ENCODE data around the gene NFAT5.
"Not testable (repeated sequence)": the region's sequence is repeated elsewhere in the genome, so short reads cannot be mapped to it uniquely, and the experiment has no call there.

Gene NFAT5

DNA sequence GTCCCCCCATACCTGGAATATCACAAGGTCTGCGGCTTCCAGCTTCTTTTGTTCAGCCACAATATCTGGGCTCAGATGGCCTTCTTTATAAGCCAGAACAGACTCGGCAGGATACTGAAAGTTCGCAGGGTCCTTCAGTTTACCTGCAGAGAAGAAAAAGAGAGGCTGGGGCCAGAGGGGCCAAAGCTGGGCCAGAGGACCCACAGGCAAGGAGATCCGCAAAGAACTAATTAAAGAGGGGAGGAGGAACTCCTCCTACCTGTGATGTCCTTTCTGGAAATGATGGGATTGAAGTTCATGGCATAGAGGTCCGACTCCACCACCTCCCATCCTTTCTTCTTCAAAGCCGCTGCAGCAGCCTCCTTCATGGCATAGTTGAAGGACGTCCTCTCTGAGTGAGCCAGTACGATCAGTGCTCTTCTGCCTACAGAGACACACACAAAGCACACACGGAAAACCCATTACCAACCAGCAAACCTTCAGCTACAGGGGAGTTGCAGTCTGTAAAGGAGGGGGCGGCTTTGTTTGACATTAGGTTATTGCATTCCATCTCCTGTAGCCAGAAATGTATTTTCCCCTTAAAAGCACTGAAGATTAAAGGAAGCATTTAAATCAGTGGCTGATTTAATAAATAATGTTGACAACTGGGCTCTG lies 152.5 kb downstream of the NFAT5 start:
- in situ Hi-C loops (cut with HindIII; ENCODE audit: low pct_ligation_motif_present, low pct_unique_long_range_greater_than_20kb, low sequenced_read_pairs) = no loop called here
- no peak for DNase-seq

GRCh38 chr16:69720822-69721430 lies 155.2 kb downstream of the NFAT5 start:
- no peak for DNase-seq
- in situ Hi-C loops (cut with HindIII; ENCODE audit: low pct_ligation_motif_present, low pct_unique_long_range_greater_than_20kb, low sequenced_read_pairs) = no loop called here

DNA sequence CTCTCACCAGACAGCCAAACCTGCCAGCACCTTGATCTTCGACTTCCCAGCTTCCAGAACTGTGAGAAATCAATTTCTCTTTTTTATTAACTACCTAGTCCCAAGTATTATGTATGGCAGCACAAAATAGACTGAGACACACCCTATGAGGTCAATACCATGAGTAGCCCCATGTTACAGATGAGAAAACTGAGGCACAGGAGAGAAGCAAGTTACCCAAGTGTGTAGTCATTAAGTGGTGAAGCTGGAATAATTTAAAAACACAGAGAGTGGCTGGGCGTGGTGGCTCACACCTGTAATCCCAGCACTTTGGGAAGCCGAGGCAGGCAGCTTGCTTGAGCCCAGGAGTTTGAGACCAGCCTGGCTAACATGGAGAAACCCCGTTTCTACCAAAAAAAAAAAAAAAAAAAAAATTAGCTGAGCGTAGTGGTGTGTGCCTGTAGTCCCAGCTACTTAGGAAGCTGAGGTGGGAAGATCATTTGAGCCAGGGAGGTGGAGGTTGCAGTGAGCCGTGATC lies 155.7 kb downstream of the NFAT5 start:
- DNase-seq = no peak
- in situ Hi-C loops (cut with HindIII; ENCODE audit: low pct_ligation_motif_present, low pct_unique_long_range_greater_than_20kb, low sequenced_read_pairs) = no loop called here

GRCh38 chr16:69724414-69724873 lies 158.7 kb downstream of the NFAT5 start:
- in situ Hi-C loops (cut with HindIII; ENCODE audit: low pct_ligation_motif_present, low pct_unique_long_range_greater_than_20kb, low sequenced_read_pairs) = no loop called here

DNA sequence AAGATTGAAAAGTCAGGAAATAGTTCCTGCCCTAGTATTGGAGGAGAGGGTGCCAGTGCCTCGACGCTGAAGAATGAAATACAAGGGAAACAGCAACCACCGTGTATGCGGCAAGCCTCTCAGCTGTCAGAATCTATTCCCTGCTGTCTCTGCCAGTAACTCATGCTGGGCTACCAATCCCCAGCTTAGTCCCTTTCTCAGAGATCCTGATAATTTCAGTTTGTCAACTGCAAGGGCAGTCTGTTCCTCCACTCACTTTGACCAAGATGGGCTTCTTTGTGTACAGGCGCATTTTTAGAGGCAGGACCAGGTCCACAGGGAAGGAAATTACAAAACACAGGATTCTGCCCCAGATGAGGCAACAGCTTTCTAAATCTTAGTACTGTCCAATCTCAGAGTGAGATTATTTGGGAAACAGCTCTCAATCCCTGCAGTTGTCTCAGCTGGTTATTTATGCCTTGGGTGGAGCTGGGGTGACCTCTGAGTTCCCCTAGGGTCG lies 159.3 kb downstream of the NFAT5 start:
- DNase-seq = no peak
- in situ Hi-C loops (cut with HindIII; ENCODE audit: low pct_ligation_motif_present, low pct_unique_long_range_greater_than_20kb, low sequenced_read_pairs) = no loop called here

More at GRCh38 chr16:69724414-69724873, 158.7 kb downstream of the NFAT5 start:
- no peak for DNase-seq

DNA sequence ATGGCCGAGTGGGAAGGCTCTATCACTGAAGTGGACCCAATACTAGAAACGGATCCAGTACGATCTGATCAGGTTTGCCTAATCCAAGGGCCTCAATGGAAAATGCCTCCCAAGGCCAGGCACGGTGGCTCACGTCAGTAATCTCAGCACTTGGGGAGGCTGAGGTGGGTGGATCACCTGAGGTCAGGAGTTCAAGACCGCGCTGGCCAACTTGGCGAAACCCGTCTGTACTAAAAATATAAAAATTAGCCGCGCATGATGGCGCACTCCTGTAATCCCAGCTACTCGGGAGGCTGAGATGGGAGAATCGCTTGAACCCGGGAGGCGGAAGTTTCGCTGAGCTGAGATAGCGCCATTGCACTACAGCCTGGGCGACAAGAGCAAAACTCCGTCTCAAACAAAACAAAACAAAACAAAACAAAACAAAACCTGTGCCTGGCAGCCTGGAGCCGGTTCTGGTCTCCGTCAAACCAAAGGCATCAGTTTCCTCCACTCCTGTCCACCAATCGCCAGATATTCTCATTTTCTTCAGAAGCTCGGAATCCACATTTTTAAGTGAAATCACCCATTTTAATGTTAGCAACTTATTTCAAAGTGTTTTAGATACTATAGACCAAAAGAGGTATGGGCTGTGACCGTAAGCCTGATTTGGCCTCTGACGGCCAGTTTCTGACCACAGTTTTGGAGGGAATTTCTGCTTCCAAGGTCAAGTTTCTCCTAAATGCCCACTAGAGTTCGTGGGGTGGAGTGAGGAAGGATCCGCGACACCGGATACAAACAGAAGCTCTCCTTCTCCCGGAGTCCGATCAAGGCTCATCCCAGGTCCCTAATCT lies 159.9 kb downstream of the NFAT5 start:
- DNase-seq = no peak
- in situ Hi-C loops (cut with HindIII; ENCODE audit: low pct_ligation_motif_present, low pct_unique_long_range_greater_than_20kb, low sequenced_read_pairs) = no loop called here

DNA sequence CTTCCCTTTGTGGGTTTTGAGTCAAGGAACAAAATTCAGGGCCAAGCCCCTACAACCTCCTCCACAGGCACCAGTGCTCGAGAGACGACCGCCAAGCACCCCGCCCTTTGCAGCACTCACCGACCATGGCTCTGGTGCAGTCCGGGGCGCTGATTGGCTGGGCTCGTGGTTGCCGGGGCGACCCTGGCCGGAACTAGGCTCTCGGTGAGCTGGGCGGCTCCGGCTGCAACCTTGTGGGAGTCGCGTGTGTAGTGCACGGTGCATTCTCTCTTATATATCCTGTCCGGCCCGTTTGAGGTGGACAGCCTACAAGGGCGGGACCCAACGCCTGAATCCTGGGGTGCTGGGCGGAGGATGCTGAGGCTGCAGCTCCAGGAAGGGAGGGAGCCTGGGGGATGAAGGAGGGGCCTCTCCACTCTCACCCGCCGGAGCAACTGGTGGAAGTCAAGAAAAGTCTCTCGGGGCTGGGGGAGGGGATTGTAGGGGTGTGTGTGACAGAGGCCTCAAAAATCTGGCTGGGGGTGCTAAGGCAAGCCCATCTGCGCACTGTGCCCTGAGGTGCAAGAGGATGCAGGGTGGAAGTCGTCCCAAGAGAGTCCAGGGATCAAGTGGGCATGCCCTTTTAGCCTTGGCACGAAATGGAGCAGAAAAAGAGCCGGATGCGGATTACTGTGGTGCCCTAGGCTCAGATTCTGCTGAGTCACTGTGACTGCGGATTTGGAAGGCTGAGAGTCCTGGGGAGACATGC lies 160.7 kb downstream of the NFAT5 start, which contains the start of gene NQO1:
NQO1 (minus strand) TSS at position 248 of the 748 bp plus-strand sequence; CDS start at position 127, 121 bp downstream.
- in situ Hi-C loops (cut with HindIII; ENCODE audit: low pct_ligation_motif_present, low pct_unique_long_range_greater_than_20kb, low sequenced_read_pairs) = no loop called here
- DNase-seq = peak; percentile 99

- in situ Hi-C loops (cut with HindIII; ENCODE audit: low pct_ligation_motif_present, low pct_unique_long_range_greater_than_20kb, low sequenced_read_pairs) = no loop called here
- DNase-seq = no peak
These were observed 162.1 kb downstream of the NFAT5 start for GRCh38 chr16:69727916-69728270.

GRCh38 chr16:69729030-69729429 lies 163.3 kb downstream of the NFAT5 start:
- DNase-seq; in situ Hi-C loops (cut with HindIII; ENCODE audit: low pct_ligation_motif_present, low pct_unique_long_range_greater_than_20kb, low sequenced_read_pairs): not testable (repeated sequence)

DNA sequence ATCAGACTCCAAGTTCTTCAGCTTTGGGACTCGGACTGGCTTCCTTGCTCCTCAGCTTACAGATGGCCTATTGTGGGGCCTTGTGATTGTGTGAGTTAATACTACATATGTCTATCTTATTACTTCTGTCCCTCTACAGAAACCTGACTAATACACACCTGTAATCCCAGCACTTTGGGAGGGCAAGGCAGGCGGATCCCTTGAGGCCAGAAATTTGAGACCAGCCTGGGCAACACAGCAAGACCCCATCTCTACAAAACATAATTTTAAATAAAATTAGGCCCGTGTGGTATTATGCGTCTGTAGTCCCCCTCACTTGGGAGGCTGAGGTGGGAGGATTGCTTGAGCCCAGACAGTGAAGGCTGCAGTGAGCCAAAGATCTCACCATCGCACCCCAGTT lies 165.5 kb downstream of the NFAT5 start:
- DNase-seq; in situ Hi-C loops (cut with HindIII; ENCODE audit: low pct_ligation_motif_present, low pct_unique_long_range_greater_than_20kb, low sequenced_read_pairs): not testable (repeated sequence)

DNA sequence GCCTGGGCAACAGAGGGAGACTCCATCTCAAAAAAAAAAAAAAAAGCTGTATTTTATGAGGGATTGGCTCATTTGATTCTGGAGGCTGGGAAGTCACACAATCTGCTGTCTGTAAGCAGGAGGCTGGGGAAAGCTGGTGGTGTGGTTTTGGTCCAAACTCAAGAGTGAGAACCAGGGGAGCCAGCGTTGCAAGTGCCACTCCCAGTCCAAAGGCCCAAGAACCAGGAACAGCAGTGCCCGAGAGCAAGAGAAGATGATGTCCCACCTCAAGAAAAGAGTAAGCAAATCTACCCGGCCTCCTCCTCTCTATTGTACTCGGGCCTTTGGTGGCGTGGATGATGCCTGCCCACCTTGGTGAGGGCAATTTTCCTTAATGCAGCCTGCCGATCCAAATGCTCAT lies 166.3 kb downstream of the NFAT5 start:
- in situ Hi-C loops (cut with HindIII; ENCODE audit: low pct_ligation_motif_present, low pct_unique_long_range_greater_than_20kb, low sequenced_read_pairs) = no loop called here
- no peak for DNase-seq

GRCh38 chr16:69741519-69741918 lies 175.8 kb downstream of the NFAT5 start:
- in situ Hi-C loops (cut with HindIII; ENCODE audit: low pct_ligation_motif_present, low pct_unique_long_range_greater_than_20kb, low sequenced_read_pairs) = no loop called here
- peak; percentile 53 for DNase-seq

GRCh38 chr16:69741951-69742904 lies 176.5 kb downstream of the NFAT5 start:
- peak; percentile 32 for DNase-seq
- in situ Hi-C loops (cut with HindIII; ENCODE audit: low pct_ligation_motif_present, low pct_unique_long_range_greater_than_20kb, low sequenced_read_pairs) = no loop called here

DNA sequence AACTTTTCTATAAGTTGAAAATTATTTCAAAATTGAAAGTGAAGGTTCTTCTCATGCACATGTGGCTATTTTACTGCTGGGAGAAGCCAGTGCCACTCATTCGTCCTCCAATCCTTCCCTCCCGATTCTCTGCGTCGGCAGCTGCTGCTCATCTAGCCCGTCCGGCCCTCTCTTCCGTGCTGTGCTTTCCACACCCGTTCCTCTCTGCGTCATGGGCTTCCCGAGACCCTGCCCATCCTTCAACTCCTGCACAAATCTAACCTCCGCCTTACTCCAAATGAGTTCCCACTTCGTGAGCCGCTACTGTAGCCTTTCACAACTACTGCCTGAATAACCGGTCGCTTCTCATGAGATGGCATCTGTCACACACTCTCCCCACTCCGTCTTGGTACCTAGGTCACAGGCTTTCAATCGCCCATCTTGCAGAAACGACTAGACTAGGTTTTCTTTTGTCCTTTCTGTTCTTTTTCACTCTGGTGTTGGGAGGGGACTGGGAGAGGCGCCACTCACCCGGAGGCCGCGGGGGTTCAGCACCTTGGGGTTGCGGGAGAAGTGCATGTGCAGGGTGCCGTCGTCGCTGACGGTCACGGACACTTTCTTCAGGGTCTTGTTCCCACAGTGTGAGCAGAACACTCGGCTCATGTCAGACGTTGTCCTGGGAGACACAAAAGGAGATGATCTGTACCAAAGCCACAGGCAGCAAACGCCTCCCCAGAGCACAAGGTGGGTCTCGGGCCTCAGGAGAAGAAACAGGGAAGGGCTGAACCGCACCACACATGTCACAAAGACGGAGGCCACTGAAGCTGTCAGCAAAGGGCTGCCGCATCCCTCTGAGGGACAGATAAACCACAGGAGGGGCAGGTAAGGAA lies 178.8 kb downstream of the NFAT5 start:
- in situ Hi-C loops (cut with HindIII; ENCODE audit: low pct_ligation_motif_present, low pct_unique_long_range_greater_than_20kb, low sequenced_read_pairs) = no loop called here
- DNase-seq = no peak

GRCh38 chr16:69745232-69745612 lies 179.5 kb downstream of the NFAT5 start:
- no peak for DNase-seq
- in situ Hi-C loops (cut with HindIII; ENCODE audit: low pct_ligation_motif_present, low pct_unique_long_range_greater_than_20kb, low sequenced_read_pairs) = no loop called here

DNA sequence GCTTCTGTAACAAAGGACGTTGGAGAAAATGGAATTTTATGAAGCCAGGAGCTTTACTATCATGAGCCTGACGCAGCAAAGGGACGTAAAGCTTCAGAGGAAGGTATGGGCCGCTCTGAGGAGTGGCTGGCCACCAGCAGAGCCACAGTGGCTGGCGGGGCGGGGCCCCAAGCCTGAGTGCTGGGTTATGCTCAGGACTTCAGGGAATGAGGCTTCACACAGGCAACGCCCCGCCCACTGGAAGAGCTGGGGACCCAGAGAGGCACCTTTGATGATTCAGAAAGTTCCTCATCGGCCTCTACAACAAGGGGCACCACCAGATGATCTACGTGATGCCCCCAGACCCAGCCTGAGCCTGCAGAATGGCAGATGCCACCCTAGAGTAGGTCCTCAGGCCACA lies 180.2 kb downstream of the NFAT5 start:
- no peak for DNase-seq
- in situ Hi-C loops (cut with HindIII; ENCODE audit: low pct_ligation_motif_present, low pct_unique_long_range_greater_than_20kb, low sequenced_read_pairs) = no loop called here

DNA sequence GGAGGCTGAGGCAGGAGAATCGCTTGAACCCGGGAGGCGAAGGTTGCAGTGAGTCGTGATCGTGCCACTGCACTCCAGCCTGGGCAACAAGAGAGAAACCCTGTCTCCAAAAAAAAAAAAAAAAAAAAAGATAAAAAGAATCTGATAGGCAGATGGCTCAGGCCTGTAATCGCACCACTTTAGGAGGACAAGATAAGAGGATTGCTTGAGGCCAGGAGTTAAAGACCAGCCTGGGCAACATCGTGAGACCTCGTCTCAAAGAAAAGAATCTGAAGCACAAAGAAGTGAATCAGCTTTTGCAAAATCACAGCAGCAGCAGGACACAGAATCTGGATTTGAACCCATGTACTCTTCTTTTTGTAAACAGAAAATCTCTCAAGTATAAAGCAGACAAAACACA lies 181.3 kb downstream of the NFAT5 start:
- DNase-seq = no peak
- in situ Hi-C loops (cut with HindIII; ENCODE audit: low pct_ligation_motif_present, low pct_unique_long_range_greater_than_20kb, low sequenced_read_pairs) = no loop called here

All from ACHN (cell line).